Osteoblast (primary cell): ENCODE measurements around the gene PRKCB. TPM values are rescaled to one million over a fixed set of nuclear protein-coding genes. Genes with fewer than 3 reads are reported as not detected.

Experiments used
- DNase-seq: peaks from one replicate; pipeline ENCODE4 v3.0.0; 2011; ENCODE audit warnings: low spot score, mixed read lengths; ENCODE audit not compliant: insufficient read length; ENCODE audit errors: missing footprints
- H2AFZ ChIP-seq: 2 replicates; pipeline ENCODE4 v1.6.0; 2011; ENCODE audit warnings: mild to moderate bottlenecking, low read length
- H3K27ac ChIP-seq: 2 replicates; pipeline ENCODE4 v1.5.1; 2011; ENCODE audit warnings: mild to moderate bottlenecking, low read depth, low read length, moderate library complexity
- H3K27me3 ChIP-seq: 2 replicates; pipeline ENCODE4 v1.6.0; 2012; ENCODE audit warnings: mild to moderate bottlenecking, control low read depth, inconsistent platforms, low read length, moderate library complexity; ENCODE audit not compliant: insufficient read depth
- H3K36me3 ChIP-seq: 2 replicates; pipeline ENCODE4 v1.5.1; 2011; ENCODE audit warnings: mild to moderate bottlenecking, low read length, control low read depth, moderate library complexity; ENCODE audit not compliant: insufficient read depth
- H3K4me1 ChIP-seq: 2 replicates; pipeline ENCODE4 v1.5.1; 2011; ENCODE audit warnings: mild to moderate bottlenecking, low read length, control low read depth, moderate library complexity; ENCODE audit not compliant: insufficient read depth
- H3K4me2 ChIP-seq: 2 replicates; pipeline ENCODE4 v1.6.0; 2011; ENCODE audit warnings: mild to moderate bottlenecking, low read length; ENCODE audit not compliant: insufficient read depth
- H3K4me3 ChIP-seq: fragments of 200-600 bp; sonication (generic); 3 replicates; pipeline ENCODE4 v1.5.1; 2012; ENCODE audit warnings: mild to moderate bottlenecking, low read length, inconsistent platforms; ENCODE audit not compliant: insufficient read depth
- H3K79me2 ChIP-seq: 2 replicates; pipeline ENCODE4 v1.6.0; 2012; ENCODE audit warnings: mild to moderate bottlenecking, low read length, control low read depth, inconsistent platforms; ENCODE audit not compliant: insufficient read depth
- H3K9me3 ChIP-seq: 2 replicates; pipeline ENCODE4 v1.5.1; 2011; ENCODE audit warnings: low read depth, low read length, control low read depth
- H4K20me1 ChIP-seq: 2 replicates; pipeline ENCODE4 v1.6.0; 2012; ENCODE audit warnings: mild to moderate bottlenecking, low read length, control low read depth; ENCODE audit not compliant: insufficient read depth
- CTCF ChIP-seq: IDR thresholded peaks from 2 replicates; pipeline ENCODE4 v1.5.1; 2011; ENCODE audit warnings: mild to moderate bottlenecking, low read depth, low read length, moderate library complexity; ENCODE audit errors: extremely low read depth
- total RNA-seq: library from RNA; depleted of rRNA; stranded (reverse); fragments of >200 nt; gene quantifications from 2 replicates; pipeline ENCODE4 v1.2.3, GENCODE V29; 2012

PRKCB gene
- total RNA-seq, 1 donor = under 0.01 TPM

GRCh38 chr16:24007391-24007790 is 171.6 kb downstream of the PRKCB start:
- Histone ChIP-seq H3K27ac (no peak overlapping the region), H3K27me3 (no peaks in the 10 kb centered on the region), H2AFZ (no peak overlapping the region), H3K36me3 (no peaks in the 10 kb centered on the region), H3K9me3 (no peaks in the 10 kb centered on the region), H3K4me1 (no peaks in the 10 kb centered on the region), H3K4me2 (no peak overlapping the region), H4K20me1 (no peaks in the 10 kb centered on the region), H3K79me2 (no peaks in the 10 kb centered on the region), H3K4me3 (no peak overlapping the region)
- DNase-seq = no peak
- no peak for TF ChIP-seq CTCF

GRCh38 chr16:24007934-24008333 is 172.2 kb downstream of the PRKCB start:
- Histone ChIP-seq H3K4me3 (no peak overlapping the region), H4K20me1 (no peaks in the 10 kb centered on the region), H3K79me2 (no peaks in the 10 kb centered on the region), H3K27me3 (no peaks in the 10 kb centered on the region), H3K4me1 (no peaks in the 10 kb centered on the region), H2AFZ (no peak overlapping the region), H3K4me2 (no peak overlapping the region), H3K27ac (no peak overlapping the region), H3K36me3 (no peaks in the 10 kb centered on the region), H3K9me3 (no peaks in the 10 kb centered on the region)
- no peak for TF ChIP-seq CTCF
- DNase-seq = no peak

DNA sequence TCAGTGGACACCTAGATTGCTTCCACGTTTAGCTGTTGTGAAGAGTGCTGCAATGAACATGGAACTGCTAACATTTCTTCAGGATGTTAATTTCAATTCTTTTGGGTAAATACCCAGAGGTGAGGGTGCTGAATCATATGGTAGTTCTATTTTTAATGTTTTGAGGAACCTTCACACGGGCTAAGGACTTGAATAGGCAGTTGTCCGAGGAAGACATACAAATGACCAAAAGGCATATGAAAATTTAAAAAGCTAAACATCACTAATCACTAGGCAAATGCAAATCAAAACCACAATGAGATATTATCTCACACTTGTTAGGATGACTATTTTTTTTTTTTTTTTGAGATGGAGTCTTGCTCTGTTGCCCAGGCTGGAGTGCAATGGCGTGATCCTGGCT is 173.3 kb downstream of the PRKCB start:
- Histone ChIP-seq H3K27me3 (no peaks in the 10 kb centered on the region), H3K79me2 (no peaks in the 10 kb centered on the region), H2AFZ (no peak overlapping the region), H4K20me1 (no peaks in the 10 kb centered on the region), H3K4me3 (no peak overlapping the region), H3K4me1 (no peaks in the 10 kb centered on the region), H3K4me2 (no peak overlapping the region), H3K9me3 (no peaks in the 10 kb centered on the region), H3K36me3 (no peaks in the 10 kb centered on the region), H3K27ac (no peak overlapping the region)
- no peak for DNase-seq
- TF ChIP-seq CTCF = no peak

GRCh38 chr16:24009955-24010354 is 174.2 kb downstream of the PRKCB start:
- no peak for TF ChIP-seq CTCF
- H3K4me3 ChIP-seq = no peak overlapping the region
- no peak for DNase-seq
- no peaks in the 10 kb centered on the region for H3K27me3 ChIP-seq
- no peak overlapping the region for H3K27ac ChIP-seq
- H2AFZ ChIP-seq = no peak overlapping the region
- H4K20me1 ChIP-seq = no peaks in the 10 kb centered on the region
- no peaks in the 10 kb centered on the region for H3K9me3 ChIP-seq
- no peaks in the 10 kb centered on the region for H3K79me2 ChIP-seq
- H3K4me1 ChIP-seq = no peaks in the 10 kb centered on the region
- H3K36me3 ChIP-seq = no peaks in the 10 kb centered on the region
- no peak overlapping the region for H3K4me2 ChIP-seq
